Stimulated activated naive CD8-positive, alpha-beta T cell treated with anti-CD3 and anti-CD28 coated beads, Interleukin-15, amount 100 ng/mL, for 72 hours (primary cell): Measurements from ENCODE around the gene PLCB2.
A peak's percentile ranks its signal among the peaks of the same experiment; 100 is the strongest.

Experiments
- ATAC-seq: fragments of 150-1000 bp; cut with Tn5 transposase; 2 replicates; pipeline ENCODE4 v1.10.0; 2021; ENCODE audit warnings: mild to moderate bottlenecking, moderate library complexity
- DNase-seq, 2 donors: peaks; one replicate each; pipeline ENCODE4 v3.0.0; 2021 to 2022
- H3K27ac Mint-ChIP-seq, 2 donors: one replicate each; pipeline ENCODE4 v1.8.0; 2022; ENCODE audit warnings: mild to moderate bottlenecking in 2 of 2, mixed read lengths in 2 of 2, moderate library complexity in 2 of 2
- H3K27me3 Mint-ChIP-seq: one replicate; pipeline ENCODE4 v1.8.0; 2022; ENCODE audit warnings: mixed read lengths
- H3K4me1 Mint-ChIP-seq: one replicate; pipeline ENCODE4 v1.8.0; 2022; ENCODE audit warnings: mild to moderate bottlenecking, mixed read lengths
- H3K4me3 Mint-ChIP-seq, 2 donors: one replicate each; pipeline ENCODE4 v1.8.0; 2022; ENCODE audit warnings: mild to moderate bottlenecking in 2 of 2, mixed read lengths in 2 of 2, moderate library complexity in 1 of 2
- H3K9me3 Mint-ChIP-seq, 2 donors: one replicate each; pipeline ENCODE4 v1.8.0; 2022; ENCODE audit warnings: mixed read lengths in 2 of 2

The PLCB2 gene

GRCh38 chr15:40252438-40253166 is 55.1 kb downstream of the PLCB2 start:
- Mint-ChIP-seq H3K27ac (no peak overlapping the region), H3K9me3 (no peaks in the 10 kb centered on the region), H3K27me3 (peaks cover 46% of the 10 kb centered on the region), H3K4me1 (peaks cover 12% of the 10 kb centered on the region), H3K4me3 (peak overlapping the region; percentile 78 to 82)
- DNase-seq (peak in 1 of 2 donors; percentile 28), ATAC-seq (peak; percentile 63)

- no peak overlapping the region for H3K27ac Mint-ChIP-seq
- peaks cover 12% of the 10 kb centered on the region for H3K4me1 Mint-ChIP-seq
- ATAC-seq (no peak), DNase-seq (no peak)
- H3K9me3 Mint-ChIP-seq: no peaks in the 10 kb centered on the region
- peaks cover 46% of the 10 kb centered on the region for H3K27me3 Mint-ChIP-seq
- peak overlapping the region in 1 of 2 donors; percentile 38 for H3K4me3 Mint-ChIP-seq
Measured at GRCh38 chr15:40252141-40252437, 55.6 kb downstream of the PLCB2 start.

DNA sequence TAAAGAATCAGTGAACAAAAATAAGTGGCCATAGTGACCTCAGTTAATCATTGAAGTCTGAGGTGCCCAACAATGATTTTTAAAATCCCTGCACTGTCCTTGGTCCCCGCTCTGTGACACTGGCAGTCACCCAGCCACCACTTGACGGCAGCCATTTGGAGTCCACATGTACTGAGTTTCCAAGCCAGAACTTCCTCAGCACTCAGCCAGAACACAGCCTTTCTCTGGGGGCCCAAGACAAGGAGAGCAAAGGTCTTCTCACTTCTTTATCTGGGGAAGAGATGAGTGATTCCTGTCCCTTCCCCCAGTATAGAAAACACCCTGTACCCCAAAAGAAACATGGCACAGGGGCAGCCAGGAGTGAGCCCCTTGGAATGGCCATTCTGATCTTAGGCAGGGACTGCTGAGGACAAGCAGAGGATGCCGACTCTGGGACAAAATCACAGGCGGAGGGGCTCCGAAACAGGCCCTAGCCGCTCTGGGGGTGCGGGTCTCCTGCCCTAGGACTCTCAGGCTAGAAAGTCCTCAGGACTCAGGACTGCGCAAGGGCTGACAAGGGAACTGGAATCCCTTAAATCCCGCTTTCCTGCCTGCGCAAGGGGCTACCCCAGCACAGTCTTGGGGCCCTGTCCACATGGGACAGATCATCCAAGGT is 56.1 kb downstream of the PLCB2 start:
- Mint-ChIP-seq H3K4me3 (peak overlapping the region in 1 of 2 donors; percentile 26), H3K4me1 (peaks cover 12% of the 10 kb centered on the region), H3K27me3 (peaks cover 46% of the 10 kb centered on the region), H3K27ac (no peak overlapping the region), H3K9me3 (no peaks in the 10 kb centered on the region)
- ATAC-seq (no peak), DNase-seq (no peak)

DNA sequence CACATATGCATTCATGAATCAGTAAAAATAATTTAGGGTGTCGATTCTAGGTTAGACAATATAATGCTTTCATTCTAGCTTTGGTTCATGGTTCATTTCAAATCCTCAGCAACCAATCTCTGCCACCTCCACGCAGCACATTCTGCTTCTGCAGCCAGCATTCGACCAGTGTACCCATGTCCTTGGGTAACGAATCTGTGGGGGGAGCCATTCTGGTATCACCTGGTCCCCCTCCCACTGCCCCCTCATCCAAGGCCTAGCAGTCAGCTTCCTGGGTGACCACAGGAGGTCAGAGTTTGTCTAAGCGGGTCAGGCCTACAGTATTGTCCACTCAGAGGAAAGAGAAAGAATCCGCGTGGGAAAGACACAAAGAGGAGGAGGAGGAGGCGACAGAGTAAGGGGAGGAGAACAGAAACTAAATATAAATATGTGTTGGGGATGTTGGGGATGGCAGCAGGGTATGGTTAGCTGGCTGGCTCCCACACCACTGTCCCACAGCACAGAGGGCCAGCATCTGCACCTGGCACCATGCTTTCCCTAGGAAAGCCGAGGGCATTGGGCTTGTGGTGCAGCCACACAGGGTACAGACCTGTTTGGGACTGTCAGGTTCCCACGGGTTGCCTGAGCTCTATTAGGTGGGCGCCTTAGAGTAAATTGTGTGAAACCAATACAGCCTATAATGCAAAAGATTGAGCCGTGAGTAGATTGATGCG is 56.8 kb downstream of the PLCB2 start:
- Mint-ChIP-seq H3K4me3 (peak overlapping the region in 1 of 2 donors; percentile 26), H3K9me3 (no peaks in the 10 kb centered on the region), H3K4me1 (peaks cover 12% of the 10 kb centered on the region), H3K27ac (no peak overlapping the region), H3K27me3 (peaks cover 46% of the 10 kb centered on the region)
- ATAC-seq (no peak), DNase-seq (no peak)

DNA sequence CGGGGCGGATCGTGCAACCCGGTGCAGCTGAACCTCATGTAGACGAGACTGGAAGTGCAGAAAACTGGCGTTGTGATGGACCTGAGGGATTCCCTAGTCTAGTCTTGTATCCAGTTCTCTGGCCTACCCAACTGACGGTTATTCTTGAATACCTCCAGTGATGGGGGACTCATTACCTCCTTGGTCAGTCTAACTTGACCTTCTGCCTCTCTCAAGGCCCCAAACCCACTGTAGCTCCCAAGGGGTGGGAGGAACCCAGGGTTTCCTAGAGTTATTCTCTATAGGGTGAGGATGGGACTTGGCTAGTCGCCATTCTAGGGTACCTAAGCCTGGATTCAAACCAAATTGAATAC is 57.5 kb downstream of the PLCB2 start:
- H3K27ac Mint-ChIP-seq: no peak overlapping the region
- H3K9me3 Mint-ChIP-seq: no peaks in the 10 kb centered on the region
- H3K4me1 Mint-ChIP-seq: peaks cover 17% of the 10 kb centered on the region
- no peak overlapping the region for H3K4me3 Mint-ChIP-seq
- ATAC-seq (no peak), DNase-seq (no peak)
- peaks cover 45% of the 10 kb centered on the region for H3K27me3 Mint-ChIP-seq

DNA sequence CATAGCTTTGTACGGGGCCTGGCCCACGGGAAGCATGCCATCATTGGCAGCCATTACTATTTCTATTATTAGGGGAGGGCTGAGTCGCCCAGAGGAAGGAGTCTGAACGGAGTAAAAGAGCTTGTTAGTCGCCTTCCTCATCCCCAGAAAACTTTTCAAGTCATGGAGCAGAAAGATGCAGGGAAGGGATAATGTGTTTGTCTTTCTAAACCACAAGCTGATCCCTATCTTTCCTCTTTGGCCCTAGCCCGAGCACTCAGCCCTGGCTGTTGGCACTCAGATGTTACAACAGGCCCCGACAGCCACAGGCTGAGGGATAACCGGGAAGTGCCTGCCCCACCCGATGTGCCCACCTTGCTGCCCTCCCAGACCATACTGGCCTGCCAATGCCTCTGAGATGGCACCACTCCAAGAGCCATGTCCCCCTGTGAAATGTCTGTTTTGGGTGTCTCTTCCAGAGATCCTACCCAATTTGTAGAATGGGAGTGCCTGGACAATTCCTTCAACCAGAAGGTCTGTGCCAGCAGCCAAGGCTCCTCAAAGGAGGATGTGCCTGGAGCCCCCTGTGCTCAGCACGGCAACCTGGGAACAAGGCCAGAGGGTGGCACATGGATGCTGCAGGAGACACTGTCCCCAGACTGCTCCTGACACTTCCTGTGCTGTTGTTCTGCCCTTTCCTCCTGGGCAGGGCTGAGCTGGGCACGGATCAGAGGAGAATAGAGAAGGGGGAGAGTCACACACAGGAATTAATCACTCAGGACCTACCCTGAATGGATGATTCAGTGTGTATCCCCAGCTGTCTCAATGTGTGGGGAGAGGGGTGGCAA is 58.0 kb downstream of the PLCB2 start:
- Mint-ChIP-seq H3K4me1 (peaks cover 17% of the 10 kb centered on the region), H3K27me3 (peaks cover 39% of the 10 kb centered on the region), H3K9me3 (no peaks in the 10 kb centered on the region), H3K27ac (no peak overlapping the region), H3K4me3 (no peak overlapping the region)
- DNase-seq (no peak), ATAC-seq (no peak)

DNA sequence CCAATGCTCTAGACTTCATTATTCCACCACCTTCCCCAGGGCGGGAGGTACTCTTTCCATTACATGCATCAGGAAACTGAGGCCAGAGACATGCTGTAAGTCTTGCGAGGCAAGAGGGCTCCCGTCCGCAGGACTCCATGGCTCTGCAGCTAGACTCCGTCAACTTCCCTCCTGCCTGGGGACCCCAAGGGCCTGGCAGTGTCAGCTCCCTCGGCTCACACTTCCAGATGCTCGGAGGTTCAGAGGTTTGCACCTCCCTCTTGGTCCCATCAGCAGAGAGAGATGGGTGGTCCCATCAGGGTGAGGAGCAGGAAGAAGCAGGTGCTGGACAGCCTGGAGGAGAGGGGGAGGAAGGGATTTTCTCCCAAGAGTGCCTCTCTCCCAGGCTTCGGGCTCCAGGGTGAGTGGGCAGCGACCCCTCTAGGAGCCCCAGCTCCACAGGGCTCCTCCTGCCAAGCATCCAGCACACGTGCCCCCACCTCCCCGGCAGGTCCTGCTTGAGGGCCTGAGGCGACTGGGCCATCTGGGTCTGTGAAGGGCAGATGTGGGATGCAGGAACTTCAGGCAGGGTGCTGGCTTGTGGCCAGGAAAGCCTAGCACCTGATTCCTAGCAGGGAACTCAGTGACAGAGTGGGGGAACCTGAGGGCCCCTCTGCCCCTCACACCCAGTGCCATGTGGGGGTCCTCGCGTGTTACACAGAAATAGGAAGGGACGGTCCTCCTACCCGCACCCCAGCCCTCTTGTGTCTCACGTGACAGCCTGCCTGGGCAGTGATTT is 59.5 kb downstream of the PLCB2 start:
- no peaks in the 10 kb centered on the region for H3K9me3 Mint-ChIP-seq
- ATAC-seq (no peak), DNase-seq (no peak)
- peaks cover 10% of the 10 kb centered on the region for H3K4me1 Mint-ChIP-seq
- H3K27ac Mint-ChIP-seq: no peak overlapping the region
- peaks cover 24% of the 10 kb centered on the region for H3K27me3 Mint-ChIP-seq
- no peak overlapping the region for H3K4me3 Mint-ChIP-seq

- no peak for DNase-seq
- ATAC-seq: no peak
- Mint-ChIP-seq H3K9me3 (no peaks in the 10 kb centered on the region), H3K27me3 (peaks cover 21% of the 10 kb centered on the region), H3K4me1 (peaks cover 5% of the 10 kb centered on the region), H3K27ac (no peak overlapping the region), H3K4me3 (no peak overlapping the region)
Measured at GRCh38 chr15:40247406-40247971, 60.2 kb downstream of the PLCB2 start.

DNA sequence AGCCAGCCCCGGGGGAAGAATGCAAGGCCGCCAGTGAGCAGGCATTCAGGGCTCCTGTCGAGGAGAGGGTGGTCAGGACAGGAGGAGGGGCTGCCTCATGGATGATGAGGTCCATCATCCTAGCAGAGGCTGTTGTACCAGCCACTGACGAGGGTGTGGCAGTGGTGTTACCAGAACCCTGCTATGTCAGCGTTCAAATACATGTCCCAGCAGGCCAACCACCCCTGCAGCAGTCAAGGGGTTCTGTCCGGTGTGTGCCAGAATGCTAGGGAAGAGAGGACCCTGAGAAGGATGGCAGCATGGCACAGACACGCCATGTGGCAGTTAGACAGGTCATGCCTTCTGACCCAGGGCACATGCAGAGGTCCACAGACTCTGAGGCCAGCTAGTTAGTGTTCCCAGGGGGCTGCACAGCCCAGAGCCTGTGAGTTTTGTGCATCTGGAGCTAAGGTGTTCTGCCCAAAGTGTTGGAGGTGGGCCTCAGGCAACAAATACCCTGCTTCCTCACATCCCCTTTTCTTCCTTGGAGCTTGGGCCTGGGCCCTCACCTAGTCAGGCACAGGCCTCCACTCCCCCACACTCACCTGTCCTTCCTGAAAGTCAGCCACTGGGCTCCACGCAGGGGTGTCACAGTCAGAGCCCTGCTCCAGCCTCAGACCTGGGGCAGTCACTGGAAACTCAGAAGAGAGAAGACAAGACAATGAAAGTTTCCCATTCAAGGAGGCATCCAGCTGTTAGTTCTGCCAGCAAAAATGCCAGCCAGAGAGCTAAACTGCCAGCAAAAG is 61.0 kb downstream of the PLCB2 start:
- peaks cover 22% of the 10 kb centered on the region for H3K27me3 Mint-ChIP-seq
- DNase-seq: no peak
- no peak overlapping the region for H3K27ac Mint-ChIP-seq
- no peak overlapping the region for H3K4me3 Mint-ChIP-seq
- H3K4me1 Mint-ChIP-seq: peaks cover 5% of the 10 kb centered on the region
- no peaks in the 10 kb centered on the region for H3K9me3 Mint-ChIP-seq
- ATAC-seq: no peak

DNA sequence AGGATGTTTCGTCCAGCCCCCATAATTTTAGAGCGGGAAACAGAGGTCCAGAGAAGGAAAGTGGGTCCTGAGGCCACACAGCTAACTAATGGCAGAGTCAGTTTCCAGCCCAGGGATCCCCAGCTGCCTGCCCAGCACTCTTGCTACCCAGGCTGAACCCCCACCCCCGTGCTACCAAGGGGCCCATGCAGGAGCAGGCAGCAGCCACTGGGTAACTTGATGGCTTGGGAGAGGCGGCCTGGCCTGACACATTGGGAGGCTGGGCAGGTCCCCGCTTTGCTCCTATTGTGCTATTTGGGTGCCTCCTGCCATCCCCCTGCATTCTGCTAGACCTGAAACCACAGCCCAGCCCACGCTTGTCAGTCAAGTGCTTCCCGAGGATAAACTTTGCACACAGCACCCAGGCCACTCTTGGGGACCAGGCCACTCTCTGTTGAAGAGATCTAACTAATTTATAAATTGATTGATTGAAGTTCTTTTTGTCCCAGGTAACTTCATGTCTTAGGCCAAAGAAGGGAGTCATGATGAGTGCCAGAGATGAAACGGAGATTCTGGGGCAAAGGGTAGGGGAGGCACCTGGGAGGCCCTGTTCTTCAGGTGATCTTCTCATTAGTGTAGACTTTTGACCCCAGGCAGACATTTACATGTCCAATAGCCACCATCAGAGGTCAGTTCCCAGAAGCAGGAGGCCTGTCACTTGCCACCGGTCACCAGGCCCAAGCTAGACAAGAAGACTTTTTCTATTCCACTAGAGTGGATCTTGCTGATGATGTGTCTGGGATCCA is 61.9 kb downstream of the PLCB2 start:
- ATAC-seq: no peak
- Mint-ChIP-seq H3K27me3 (peaks cover 22% of the 10 kb centered on the region), H3K4me3 (no peak overlapping the region), H3K9me3 (no peaks in the 10 kb centered on the region), H3K4me1 (peaks cover 5% of the 10 kb centered on the region), H3K27ac (no peak overlapping the region)
- no peak for DNase-seq

- Mint-ChIP-seq H3K4me1 (peaks cover 5% of the 10 kb centered on the region), H3K27ac (no peak overlapping the region), H3K9me3 (no peaks in the 10 kb centered on the region), H3K4me3 (no peak overlapping the region), H3K27me3 (peaks cover 25% of the 10 kb centered on the region)
- ATAC-seq (no peak), DNase-seq (no peak)
Measured at GRCh38 chr15:40244961-40245523, 62.7 kb downstream of the PLCB2 start.

GRCh38 chr15:40243126-40243810 is 64.5 kb downstream of the PLCB2 start:
- Mint-ChIP-seq H3K4me1 (peaks cover 15% of the 10 kb centered on the region), H3K9me3 (no peaks in the 10 kb centered on the region), H3K4me3 (no peak overlapping the region), H3K27me3 (peaks cover 43% of the 10 kb centered on the region), H3K27ac (no peak overlapping the region)
- no peak for DNase-seq
- ATAC-seq: no peak

- Mint-ChIP-seq H3K4me3 (no peak overlapping the region), H3K4me1 (peaks cover 19% of the 10 kb centered on the region), H3K27ac (no peak overlapping the region), H3K27me3 (peaks cover 50% of the 10 kb centered on the region), H3K9me3 (no peaks in the 10 kb centered on the region)
- DNase-seq: no peak
- ATAC-seq: no peak
Measured at GRCh38 chr15:40242601-40243000, 65.1 kb downstream of the PLCB2 start.
